Suppressor macrophage treated with lipopolysaccharide for 1 hour (primary cell): ENCODE results near the gene HNRNPLL.
"Not testable (repeated sequence)": the region's sequence is repeated elsewhere in the genome, so short reads cannot be mapped to it uniquely, and the experiment has no call there.

ENCODE experiments used
- DNase-seq, 3 donors: peaks; one replicate each; pipeline ENCODE4 v3.0.0-alpha.2; 2020 to 2022

Gene HNRNPLL

DNA sequence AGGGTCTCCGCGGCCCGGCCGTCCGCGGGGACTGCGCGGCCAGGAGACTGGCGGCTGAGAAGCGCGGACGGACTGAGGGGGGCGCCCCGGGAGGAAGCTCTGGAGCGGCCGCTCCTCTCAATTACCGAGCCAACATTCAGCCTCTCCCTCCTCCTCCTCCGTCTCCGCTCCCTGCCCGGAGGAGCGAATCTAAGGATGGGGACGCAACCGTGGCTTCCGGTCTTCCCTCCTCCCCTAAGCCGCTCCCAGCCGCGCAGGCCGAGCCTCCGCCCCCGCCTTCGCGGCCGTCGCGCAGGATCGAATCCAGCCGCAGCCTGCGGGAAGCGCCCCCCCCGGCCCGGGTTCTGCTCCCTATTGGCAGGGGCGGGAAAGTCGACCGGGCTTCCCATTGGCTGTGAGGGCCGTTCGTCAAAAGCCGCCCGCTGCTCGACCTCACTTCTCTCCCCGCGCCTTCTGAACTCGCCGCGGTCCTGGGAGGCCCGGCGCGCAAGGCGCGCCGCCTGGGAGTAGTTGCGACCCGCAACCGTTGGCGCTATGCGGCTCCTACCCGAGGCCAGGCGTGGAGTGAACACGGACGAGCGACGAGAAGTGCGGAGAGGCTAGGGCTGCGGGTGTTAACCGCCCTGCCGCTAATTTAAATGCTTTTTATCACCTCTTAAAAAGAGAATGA lies at the start of gene HNRNPLL:
HNRNPLL (minus strand) TSS at position 197 of the 670 bp plus-strand sequence. CDS start 302 bp downstream, outside the sequence.
- peak; percentile 98 to 100 (median 99) for DNase-seq

DNA sequence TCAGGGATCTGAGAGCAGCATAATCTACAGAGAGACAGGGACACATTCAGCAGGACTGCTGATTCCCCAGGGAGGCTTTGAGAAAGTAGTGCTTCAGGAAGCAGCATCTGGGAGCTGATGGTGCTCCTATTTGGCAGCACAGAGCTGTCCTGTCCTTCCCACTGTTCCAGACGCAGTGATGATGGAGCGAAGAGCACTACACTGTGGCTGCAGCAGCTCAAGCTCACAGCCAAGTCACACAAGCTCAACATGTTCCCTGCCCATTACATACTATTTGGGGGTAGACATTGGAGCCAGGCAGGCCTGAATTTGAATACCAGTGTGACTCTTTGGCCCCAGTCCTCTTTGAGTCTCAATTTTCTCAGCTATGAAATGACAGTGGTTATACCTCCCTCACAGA lies 48.0 kb upstream of the HNRNPLL start:
- no peak for DNase-seq

DNA sequence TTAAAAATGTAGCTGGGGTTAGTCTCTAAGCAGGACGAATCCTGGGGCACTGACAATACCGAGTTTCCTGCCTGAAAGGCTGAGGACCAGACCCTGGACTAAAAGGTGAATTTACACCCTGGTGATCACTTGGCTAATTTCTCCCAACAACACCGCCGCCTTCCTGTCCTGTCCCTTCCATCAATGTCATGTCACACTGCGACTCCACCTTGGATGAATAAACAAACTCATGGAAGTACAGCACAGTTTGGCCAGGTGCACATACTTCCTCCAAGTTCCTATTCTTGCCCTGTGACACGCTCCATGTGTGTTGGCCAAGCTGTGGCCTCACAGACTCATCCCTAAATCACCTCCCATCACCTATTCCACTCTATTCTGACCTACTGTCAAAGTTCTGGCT lies 47.3 kb upstream of the HNRNPLL start:
- no peak for DNase-seq

DNA sequence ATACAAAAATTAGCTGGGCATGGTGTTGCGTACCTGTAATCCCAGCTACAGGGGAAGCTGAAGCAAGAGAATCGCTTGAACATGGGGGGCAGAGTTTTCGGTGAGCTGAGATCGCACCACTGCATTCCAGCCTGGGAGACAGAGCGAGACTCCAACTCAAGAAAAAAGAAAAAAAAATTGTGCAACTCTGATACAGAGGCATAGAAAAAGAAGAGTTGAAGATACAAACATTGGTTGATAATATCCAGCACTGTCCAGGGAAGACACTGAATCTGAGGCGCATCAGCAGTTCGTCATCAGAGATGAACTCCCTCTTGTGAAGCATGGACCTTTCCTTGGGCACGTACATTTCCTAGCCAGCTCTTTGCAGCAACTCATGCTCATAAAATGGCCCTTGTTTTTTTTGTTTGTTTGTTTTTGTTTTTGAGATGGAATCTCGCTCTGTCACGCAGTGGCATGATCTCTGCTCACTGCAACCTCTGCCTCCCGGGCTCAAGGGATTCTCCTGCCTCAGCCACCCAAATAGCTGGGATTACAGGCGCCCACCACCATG lies 46.5 kb upstream of the HNRNPLL start:
- DNase-seq: no peak

DNA sequence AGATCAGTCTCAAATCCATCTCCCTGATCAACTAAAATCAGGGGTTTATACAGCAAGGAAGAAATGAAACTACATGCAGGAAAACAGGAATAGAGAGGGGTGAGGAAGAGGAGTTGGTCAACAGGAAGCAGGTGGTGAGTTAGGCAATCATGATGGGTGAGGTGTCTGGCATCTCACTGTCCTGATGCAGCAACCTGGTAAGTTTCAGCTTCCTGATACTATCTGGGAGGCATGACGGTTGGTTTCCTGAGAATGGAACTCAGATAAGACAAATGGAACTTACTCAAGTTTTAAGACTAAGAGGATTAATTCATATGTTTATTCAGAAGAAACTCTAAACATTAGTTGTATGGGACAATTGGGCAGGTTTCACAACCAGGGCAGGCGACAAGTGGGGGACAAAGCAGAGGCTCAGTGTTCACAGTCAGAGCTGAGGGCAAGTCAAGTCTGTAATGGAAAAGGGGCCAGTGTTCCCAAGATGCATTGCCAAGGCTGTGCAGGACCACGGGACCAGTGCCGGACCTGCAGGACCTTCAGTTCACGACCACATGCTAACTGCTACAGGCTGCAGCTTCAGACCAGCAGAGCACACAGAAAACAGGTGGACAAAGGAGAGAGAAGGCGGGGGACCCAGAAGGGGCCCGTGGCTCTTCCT lies 45.5 kb upstream of the HNRNPLL start:
- peak; percentile 44 to 68 (median 51) for DNase-seq

DNA sequence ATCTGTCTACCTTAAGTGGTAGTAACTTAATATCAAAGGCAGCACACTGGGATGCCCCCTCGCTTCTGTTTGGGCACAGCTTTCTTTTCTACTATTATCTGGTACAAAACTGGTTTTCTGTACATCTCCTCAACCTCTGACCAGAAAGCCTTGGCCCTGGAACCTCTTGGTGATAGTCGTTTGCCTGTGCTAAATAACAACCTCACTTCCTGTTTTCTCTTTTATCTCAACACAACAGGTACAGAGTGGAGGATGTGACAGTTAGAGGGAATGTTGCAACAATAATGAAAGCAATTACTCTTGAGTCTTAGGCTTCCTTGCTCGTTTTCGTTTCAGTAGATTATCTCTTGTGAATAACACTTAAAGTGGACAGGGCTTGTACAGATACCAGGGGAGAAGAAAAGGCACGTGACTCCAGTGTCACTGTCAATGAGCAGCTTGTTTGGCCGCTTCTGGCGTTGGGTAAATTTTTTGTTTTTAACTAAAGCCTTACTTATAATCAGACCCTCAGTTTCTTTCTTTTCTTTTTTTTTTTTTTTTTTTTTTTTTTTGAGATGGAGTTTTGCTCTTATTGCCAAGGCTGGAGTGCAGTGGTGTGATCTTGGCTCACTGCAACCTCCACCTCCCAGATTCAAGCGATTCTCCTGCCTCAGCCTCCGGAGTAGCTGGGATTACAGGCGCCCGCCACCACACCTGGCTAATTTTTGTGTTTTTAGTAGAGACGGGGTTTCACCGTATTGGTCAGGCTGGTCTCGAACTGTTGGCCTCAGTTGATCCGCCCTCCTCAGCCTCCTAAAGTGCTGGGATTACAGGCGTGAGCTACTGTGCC lies 41.2 kb upstream of the HNRNPLL start:
- DNase-seq: not testable (repeated sequence)

DNA sequence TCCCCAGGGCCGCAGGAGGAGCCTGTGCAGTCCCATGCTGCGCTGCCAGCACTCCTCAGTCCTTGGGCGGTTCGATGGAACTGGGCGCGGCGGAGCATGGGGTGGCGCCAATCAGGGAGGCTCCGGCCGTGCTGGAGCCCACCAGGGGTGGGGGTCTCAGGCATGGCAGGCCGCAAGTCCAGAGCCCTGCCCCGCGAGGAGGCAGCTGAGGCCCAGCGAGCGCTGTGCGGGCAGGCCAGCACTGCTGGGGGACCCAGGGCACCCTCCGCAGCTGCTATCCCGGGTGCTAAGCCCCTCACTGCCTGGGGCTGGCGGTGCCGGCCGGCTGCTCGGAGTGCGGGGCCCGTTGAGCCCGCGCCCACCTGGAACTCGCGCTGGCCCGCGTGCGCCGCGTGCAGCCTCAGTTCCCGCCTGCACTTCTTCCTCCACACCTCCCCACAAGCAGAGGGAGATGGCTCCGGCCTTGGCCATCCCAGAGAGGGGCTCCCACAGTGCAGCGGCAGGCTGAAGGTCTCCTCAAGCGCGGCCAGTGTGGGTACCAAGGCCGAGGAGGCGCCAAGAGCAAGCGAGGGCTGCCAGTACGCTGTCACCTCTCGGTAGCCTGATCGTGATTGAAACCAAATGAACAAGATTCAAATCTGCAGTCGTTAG lies 40.4 kb upstream of the HNRNPLL start:
- no peak for DNase-seq

DNA sequence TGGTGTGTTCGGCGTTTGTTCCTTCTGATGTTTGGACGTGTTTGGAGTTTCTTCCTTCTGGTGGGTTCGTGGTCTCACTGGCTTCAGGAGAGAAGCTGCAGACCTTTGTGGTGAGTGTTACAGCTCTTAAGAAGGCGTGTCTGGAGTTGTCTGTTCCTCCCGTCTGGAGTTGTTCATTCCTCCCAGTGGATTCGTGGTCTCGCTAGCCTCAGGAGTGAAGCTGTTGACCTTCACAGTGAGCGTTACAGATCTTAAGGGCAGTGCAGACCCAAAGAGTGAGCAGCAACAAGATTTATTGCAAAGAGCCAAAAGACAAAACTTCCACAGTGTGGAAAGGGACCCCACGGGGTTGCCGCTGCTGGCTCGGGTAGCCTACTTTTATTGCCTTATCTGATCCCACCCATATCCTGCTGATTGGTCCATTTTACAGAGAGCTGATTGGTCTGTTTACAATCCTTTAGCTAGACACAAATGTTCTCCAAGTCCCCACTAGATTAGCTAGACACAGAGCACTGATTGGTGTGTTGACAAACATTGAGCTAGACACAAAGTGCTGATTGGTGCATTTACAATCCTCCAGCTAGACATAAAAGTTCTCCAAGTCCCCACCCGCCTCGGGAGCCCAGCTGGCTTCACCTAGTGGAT lies 39.8 kb upstream of the HNRNPLL start:
- DNase-seq: not testable (repeated sequence)

DNA sequence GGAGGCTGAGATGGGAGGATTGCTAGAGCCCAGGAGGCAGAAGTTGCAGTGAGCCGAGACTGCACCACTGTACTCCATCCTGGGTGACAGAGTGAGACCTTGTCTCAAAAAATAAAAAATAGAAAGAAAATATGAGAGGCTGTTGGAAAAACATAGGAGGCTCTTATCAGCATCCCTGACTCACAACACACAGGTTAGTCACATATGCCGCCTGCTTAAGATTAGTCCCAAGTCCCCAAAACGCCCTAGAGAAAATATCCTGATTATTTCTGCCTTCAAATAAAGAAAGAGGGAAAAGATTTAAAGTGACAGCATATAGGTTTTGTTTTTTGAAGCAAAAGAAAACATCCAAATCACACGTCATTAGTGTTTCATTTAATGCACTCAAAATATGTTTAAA lies 33.3 kb upstream of the HNRNPLL start:
- DNase-seq: no peak

DNA sequence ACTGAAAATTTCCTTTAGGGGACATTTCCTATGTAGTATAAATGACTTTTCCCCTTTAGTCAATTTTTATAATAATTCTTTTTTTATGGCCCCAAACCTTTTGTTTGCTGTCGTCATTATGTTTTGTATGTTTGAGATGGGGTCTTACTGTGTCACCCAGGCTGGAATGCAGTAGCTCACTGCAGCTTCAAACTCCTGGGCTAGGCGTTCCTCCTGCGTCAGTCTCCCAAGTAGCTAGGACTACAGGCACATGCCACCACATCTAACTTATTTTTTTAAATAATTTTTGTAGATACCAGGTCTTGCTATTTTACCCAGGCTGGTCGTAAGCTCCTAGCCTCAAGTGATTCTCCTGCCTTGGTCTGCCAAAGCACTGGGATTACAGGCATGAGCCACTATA lies 32.4 kb upstream of the HNRNPLL start:
- DNase-seq: no peak

DNA sequence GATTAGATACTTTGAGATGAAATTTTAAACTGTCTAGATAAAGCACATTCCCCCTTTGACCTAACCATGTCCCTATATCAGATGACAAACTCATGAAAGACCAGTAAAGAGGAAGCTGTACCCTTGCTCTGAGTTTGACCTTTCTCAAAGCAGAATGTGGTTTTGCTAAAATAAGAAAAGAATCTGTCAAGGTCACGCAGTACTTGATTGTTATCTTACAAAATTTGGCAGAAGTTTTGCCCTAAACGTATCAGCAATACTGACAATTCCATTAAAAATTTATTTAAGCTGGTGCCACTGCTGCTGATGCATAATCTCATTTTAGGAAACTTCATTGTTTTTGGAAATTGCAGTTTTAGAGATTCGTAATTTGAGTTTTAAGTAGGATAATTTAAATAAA lies 32.0 kb upstream of the HNRNPLL start:
- peak; percentile 51 to 75 (median 74) for DNase-seq

DNA sequence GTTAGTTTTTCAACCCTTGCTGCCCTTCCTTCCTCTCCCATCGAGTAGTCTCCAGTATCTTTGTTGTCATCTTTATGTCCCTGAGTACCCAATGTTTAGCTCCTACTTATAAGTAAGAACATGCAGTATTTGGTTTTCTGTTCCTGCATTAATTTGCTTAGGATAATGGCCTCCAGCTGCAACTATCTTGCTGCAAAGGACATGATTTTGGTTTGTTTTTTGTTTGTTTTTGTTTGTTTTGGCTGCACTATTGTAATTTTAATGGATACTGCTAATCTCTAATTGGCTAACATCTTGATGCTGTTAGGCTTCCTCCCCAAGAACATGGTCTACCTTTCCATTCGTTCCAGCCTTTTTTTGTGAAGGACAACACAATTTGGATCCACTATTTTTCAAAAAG lies 31.2 kb upstream of the HNRNPLL start:
- DNase-seq: no peak

DNA sequence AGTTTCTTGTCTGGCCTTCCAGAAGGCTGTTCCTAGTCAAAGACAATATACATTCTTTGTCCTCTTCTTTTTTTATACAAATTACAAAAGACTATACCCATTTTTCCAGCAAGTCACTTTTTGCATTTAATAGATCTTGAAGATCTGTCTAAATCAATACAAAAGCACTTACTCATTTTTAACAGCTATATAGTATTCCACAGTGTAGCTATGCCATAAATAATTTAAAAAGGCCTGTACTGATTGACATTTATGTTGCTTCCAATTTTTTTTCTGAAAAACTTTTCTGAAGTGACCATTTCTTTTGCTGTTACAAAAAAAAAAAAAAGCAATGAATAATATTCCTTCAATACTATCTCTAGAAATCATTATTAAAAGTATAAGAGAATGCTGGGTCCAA lies 30.3 kb upstream of the HNRNPLL start:
- DNase-seq: no peak

DNA sequence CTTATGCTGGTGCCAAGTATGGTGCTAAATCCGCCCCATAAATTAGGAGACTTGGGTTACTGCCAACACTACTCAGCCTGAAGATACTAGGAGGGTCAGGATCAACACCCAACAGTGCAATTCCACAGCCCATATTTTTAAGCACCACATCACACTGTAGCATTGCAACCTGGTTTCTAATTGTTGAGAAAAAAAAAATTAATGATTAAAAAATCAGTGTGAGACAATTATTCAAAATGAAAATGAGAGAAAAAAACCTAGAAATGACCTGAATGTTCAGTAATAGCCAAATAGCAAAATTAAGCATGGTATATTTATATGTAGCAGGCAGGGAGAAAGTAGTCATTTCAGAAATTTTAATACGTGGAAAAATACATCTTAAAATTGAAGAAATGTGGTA lies 29.2 kb upstream of the HNRNPLL start:
- no peak for DNase-seq

DNA sequence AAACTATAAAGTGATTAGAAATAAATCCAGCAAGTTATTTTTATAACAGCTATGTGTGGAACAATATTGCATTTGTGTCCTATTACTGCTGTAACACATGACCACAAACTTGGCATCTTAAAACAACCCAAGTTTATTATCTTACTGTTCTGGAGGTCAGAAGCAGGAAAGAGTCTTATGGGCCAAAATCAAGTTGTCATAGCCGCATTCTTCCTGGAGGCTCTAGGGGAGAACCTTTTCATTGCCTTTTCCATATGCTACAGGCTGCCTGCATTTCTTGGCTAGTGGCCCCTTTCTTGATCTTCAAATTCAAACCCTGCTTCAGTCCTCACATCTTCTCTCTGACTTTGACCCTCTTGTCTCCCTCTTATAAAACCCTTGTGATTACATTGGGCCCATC lies 27.0 kb upstream of the HNRNPLL start:
- no peak for DNase-seq

DNA sequence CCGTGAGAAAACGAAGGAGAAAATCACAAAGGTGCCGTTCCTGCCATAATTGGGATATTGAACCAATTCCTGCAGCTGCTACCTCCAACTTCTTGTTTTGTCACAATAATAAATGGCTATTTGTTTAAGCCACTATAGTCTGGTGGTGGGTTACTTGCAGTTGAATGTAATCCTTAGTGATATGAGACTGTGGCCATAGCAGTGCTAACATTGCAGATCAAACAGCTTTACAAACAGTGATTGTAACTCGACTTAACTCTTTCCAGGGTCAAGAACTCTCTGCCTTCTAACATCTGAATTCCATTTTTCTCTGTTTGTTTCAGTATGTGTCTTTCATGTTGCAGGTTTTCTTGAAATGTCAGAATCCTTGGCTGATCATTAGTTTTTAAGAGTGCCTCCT lies 24.7 kb upstream of the HNRNPLL start:
- no peak for DNase-seq

DNA sequence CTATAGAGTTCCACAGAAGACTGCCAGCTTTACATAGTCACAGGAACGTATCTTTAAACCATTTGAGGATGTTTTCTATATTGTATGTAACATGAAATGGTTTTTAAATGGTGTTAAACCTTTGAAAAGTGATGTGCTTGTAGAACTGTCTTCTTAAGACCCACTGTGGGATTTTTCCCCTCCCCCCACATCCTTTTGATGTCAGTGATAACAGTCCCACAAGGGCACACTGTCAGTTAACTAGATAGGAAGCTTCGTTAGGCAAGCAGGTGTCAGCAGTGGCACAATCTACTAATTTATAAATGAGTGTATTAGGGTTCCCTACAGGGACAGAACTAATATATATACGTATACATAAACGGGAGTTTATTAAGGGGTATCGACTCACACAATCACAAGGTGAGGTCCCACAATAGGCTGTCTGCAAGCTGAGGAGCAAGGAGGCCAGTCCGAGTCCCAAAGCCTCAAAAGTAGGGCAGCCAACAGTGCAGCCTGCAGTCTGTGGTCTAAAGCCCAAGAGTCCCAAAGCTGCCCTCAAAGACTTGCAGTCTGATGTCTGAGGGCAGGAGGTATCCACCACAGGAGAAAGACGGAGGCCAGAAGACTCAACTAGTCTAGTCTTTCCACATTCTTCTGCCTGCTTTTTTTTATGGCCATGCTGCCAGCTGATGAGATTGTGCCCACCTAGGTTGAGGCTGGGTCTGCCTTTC lies 23.8 kb upstream of the HNRNPLL start:
- no peak for DNase-seq

DNA sequence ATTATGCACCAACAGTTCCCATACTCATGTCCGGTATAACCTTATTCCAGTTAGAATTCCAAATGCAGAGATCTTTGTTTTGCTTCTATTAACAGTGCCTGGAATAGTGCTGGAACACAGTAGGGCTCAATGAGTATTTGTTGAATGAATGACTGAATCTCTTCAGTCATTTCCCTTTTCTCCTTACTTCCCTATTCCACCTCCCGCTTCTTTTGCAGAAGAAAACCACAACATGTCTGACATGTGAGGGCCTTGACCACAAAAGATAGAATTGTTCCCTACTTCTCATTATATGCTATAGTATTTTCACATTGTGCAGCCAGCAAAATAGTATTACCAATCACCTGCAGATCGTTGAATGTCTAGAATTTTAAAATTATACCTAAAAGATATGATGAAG lies 19.5 kb upstream of the HNRNPLL start:
- peak; percentile 70 to 88 (median 85) for DNase-seq

DNA sequence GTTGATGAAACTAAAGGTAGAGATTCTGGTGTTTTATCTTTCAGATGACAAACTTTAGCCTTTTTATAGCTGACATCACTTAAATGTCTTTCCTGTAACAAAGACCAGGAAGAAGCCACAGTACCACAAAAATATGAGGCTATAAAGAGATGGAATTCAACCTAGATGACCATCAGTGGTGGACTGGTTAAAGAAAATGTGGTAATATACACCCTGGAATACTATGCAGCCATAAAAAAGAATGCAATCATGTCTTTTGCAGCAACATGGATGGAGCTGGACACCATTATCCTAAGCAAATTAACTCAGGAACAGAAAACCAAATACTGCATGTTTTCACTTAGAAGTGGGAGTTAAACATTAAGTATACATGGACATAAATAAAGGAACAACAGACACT lies 18.3 kb upstream of the HNRNPLL start:
- DNase-seq: no peak

DNA sequence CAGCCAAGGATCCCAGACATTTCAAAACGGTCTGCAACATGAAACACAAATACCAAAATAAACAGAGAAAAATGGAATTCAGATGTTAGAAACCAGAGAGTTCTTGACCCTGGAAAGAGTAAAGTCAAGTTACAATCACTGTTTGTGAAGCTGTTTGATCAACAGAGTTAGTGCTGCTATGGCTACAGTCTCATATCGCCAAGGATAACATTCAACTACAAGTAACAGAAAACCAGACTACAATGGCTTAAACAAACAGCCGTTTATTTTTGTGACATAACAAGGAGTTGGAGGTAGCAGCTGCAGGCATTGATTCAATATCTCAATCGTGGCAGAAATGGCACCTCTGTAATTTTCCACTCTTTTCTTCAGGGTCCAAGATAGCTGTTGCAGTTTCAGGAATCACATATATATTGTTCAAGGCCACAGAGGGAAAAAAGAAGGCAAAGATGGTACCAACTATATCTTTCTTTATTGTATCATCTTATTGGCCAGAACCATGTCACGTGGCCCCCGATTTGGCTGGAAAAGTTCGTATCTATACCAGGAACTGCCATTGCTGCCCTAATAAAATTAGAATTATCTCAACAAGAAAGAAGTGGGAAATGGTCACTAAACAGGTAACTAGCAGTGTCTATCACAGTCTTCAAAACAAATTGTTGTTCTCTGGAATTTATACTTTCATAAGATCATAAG lies 17.7 kb upstream of the HNRNPLL start:
- no peak for DNase-seq
